Psoas muscle (tissue), 8 donors: ENCODE measurements around the gene SPPL2C. TPM values are rescaled to one million over a fixed set of nuclear protein-coding genes. Genes with fewer than 3 reads are reported as not detected.

Source experiments
- ATAC-seq, 4 donors: fragments of 200-7000 bp; cut with Tn5 transposase; one replicate each; pipeline ENCODE4 v1.9.1; 2020; ENCODE audit warnings: moderate library complexity in 3 of 4, mild to moderate bottlenecking in 2 of 4
- DNase-seq, 2 donors: peaks; one replicate each; pipeline ENCODE4 v3.0.0-alpha.2; 2020
- H3K27ac ChIP-seq: fragments of 200-600 bp; one replicate; pipeline ENCODE4 v1.8.0; 2022
- H3K27me3 ChIP-seq, 3 donors: fragments of 200-600 bp in 1 of 3; one replicate each; pipeline versions ENCODE4 v1.6.1 to v1.8.0; 2013 to 2022; ENCODE audit warnings: low read length in 2 of 3, mild to moderate bottlenecking in 2 of 3, moderate library complexity in 1 of 3; ENCODE audit not compliant: insufficient read depth in 3 of 3
- H3K36me3 ChIP-seq, 2 donors: fragments of 200-600 bp in 1 of 2; one replicate each; pipeline versions ENCODE4 v1.6.1 to v1.8.0; 2013 to 2022; ENCODE audit warnings: low read depth in 1 of 2, mild to moderate bottlenecking in 1 of 2, moderate library complexity in 1 of 2; ENCODE audit not compliant: insufficient read depth in 1 of 2
- H3K4me1 ChIP-seq: fragments of 200-600 bp; one replicate; pipeline ENCODE4 v1.8.0; 2022
- H3K4me3 ChIP-seq: fragments of 200-600 bp; one replicate; pipeline ENCODE4 v1.8.0; 2022; ENCODE audit warnings: mild to moderate bottlenecking
- H3K9me3 ChIP-seq: fragments of 200-600 bp; one replicate; pipeline ENCODE4 v1.8.0; 2022
- CTCF ChIP-seq: fragments of 200-600 bp; IDR thresholded peaks from one replicate; pipeline ENCODE4 v1.8.0; 2022; ENCODE audit warnings: antibody characterized with exemption
- WGBS, 3 donors: extraction: QIAGEN DNeasy Blood & Tissue Kit; methylation state at CpG; one replicate each; pipeline versions ENCODE4 v1.1.6 to v1.1.7; 2013; 5-methylcytosine and 5-hydroxymethylcytosine counted together
- intact Hi-C, 2 donors: fragments of 100-400 bp; cut with DNase I; formaldehyde crosslinking; loops; one replicate each; pipeline versions ENCODE4 v1.11.0 to v1.14.2; 2022
- polyA plus RNA-seq, 3 donors: library from polyadenylated mRNA; stranded (reverse); fragments of 200-250 nt; gene quantifications; one replicate each; pipeline ENCODE4 v1.2.3, GENCODE V29; 2013
- total RNA-seq, 4 donors: library from RNA; stranded (reverse); fragmentation: NEBNext Ultra II Directional in 2 of 4; extraction: Animal tissue kit (Norgen Biotek cat#: 25700) in 2 of 4; gene quantifications; one replicate each; pipeline versions ENCODE4 v1.2.1 to v1.2.4, GENCODE V29; 2021 to 2023
- donor health status: healthy with polysubstance abuse.
- donor health status: DM: no; HTN: no; CAD: no; lungs with moderate emphysema.
- donor health status: Bipolar disorder and iron deficiency.
- donor health status: healthy.
- donor health status: DM: yes; HTN: yes; CAD: no.
- donor health status: DM: no; HTN: no; CAD: no.
- donor health status: DM: no; HTN: no; CAD: no.
- donor health status: DM: yes; HTN: yes; CAD: no.

Gene SPPL2C
- total and polyA plus RNA-seq, 7 donors = not detected

- H3K9me3 ChIP-seq = no peaks in the 10 kb centered on the region
- H3K4me1 ChIP-seq = no peaks in the 10 kb centered on the region
- no peak overlapping the region for H3K4me3 ChIP-seq
- TF ChIP-seq CTCF = no peak
- peaks cover 0 to 3% (median 1%) of the 10 kb centered on the region in 3 donors for H3K27me3 ChIP-seq
- WGBS, 3 donors = 45 to 49% (median 47%) methylated on average over 15 of the region's 15 CpGs
- DNase-seq (no peak), ATAC-seq (no peak)
- no peak overlapping the region for H3K27ac ChIP-seq
- intact Hi-C loops = no loop called here
- no peaks in the 10 kb centered on the region for H3K36me3 ChIP-seq
Measured at GRCh38 chr17:45809499-45809898, 35.2 kb upstream of the SPPL2C start.

- peak in 3 of 4 donors; percentile 60 to 65 (median 61) for ATAC-seq
- H3K9me3 ChIP-seq = no peaks in the 10 kb centered on the region
- 44 to 54% (median 48%) methylated on average over 3 of the region's 3 CpGs for WGBS, 3 donors
Measured at GRCh38 chr17:45812102-45812501, 32.6 kb upstream of the SPPL2C start.

GRCh38 chr17:45813048-45813725 is 31.5 kb upstream of the SPPL2C start:
- Histone ChIP-seq H3K27ac (no peak overlapping the region), H3K4me1 (peaks cover 4% of the 10 kb centered on the region), H3K27me3 (no peaks in the 10 kb centered on the region), H3K36me3 (no peaks in the 10 kb centered on the region), H3K9me3 (no peaks in the 10 kb centered on the region), H3K4me3 (no peak overlapping the region)
- WGBS, 3 donors = 32 to 46% (median 35%) methylated on average over 18 to 22 of the region's 22 CpGs
- DNase-seq = no peak
- no peak for ATAC-seq
- no peak for TF ChIP-seq CTCF
- intact Hi-C loops = no loop called here

More at GRCh38 chr17:45812102-45812501, 32.6 kb upstream of the SPPL2C start:
- no peaks in the 10 kb centered on the region for H3K27me3 ChIP-seq
- intact Hi-C loops = no loop called here
- H3K36me3 ChIP-seq = no peaks in the 10 kb centered on the region
- no peak overlapping the region for H3K27ac ChIP-seq
- H3K4me1 ChIP-seq = peaks cover 4% of the 10 kb centered on the region
- TF ChIP-seq CTCF = peak; percentile 30
- no peak overlapping the region for H3K4me3 ChIP-seq
- DNase-seq = no peak

- no peak for TF ChIP-seq CTCF
- 53 to 67% (median 58%) methylated on average over 17 of the region's 17 CpGs for WGBS, 3 donors
- H3K4me1 ChIP-seq = peaks cover 4% of the 10 kb centered on the region
- ATAC-seq = peak in 2 of 4 donors; percentile 18 to 40
- no peaks in the 10 kb centered on the region for H3K9me3 ChIP-seq
- DNase-seq = no peak
- no peaks in the 10 kb centered on the region for H3K27me3 ChIP-seq
- H3K27ac ChIP-seq = no peak overlapping the region
- intact Hi-C loops = no loop called here
- H3K36me3 ChIP-seq = no peaks in the 10 kb centered on the region
- no peak overlapping the region for H3K4me3 ChIP-seq
Measured at GRCh38 chr17:45814622-45815606, 29.8 kb upstream of the SPPL2C start.
